Measurements from ENCODE around the gene RPP30.

RPP30 gene
- 37.4 to 59.7 reads per million in 2 experiments for total RNA-seq

DNA sequence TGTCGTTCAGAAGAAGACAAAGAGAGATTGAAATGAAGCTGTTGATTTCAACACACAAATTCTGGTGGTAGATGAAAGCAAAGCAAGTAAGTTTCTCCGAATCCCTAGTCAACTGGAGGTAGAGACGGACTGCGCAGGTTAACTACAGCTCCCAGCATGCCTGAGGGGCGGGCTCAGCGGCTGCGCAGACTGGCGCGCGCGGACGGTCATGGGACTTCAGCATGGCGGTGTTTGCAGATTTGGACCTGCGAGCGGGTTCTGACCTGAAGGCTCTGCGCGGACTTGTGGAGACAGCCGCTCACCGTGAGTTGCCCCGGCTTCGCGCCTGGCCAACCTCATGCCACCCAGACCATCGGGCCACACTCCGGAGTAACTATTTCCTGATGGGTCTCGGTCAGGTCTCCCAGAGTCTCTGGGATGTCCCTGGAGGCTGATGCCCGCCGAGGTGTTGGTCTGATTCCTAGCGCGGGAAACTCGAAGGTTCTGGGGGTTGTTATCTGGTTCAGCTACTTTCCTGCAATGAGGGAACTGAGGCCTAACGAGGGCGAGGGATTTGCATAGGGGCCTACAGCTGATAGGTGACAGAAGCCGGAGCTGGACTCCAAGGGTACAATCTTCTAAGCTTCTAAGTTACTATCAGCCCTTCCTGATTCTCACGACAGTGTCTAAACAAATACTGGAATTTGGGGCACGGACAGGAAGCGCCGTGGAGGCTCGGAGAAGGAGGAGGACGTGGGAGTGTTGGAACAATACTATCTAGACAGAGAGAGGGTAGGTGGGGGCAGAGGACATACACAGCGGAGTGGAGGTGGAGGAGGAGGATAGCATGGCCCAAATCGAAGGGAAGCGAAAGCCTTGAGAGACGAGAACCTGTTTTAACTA, at the start of gene RPP30:
RPP30 (plus strand) TSS at position 209 of the 882 bp plus-strand sequence; CDS start at position 222, 13 bp downstream.
- DNase-seq (ENCODE audit: low read depth): peak; percentile 69

- DNase-seq (ENCODE audit: low read depth): no peak
These were observed 49.3 kb upstream of the RPP30 start for GRCh38 chr10:90822508-90822907.

GRCh38 chr10:90832111-90832510, 39.7 kb upstream of the RPP30 start:
- DNase-seq (ENCODE audit: low read depth): no peak

DNA sequence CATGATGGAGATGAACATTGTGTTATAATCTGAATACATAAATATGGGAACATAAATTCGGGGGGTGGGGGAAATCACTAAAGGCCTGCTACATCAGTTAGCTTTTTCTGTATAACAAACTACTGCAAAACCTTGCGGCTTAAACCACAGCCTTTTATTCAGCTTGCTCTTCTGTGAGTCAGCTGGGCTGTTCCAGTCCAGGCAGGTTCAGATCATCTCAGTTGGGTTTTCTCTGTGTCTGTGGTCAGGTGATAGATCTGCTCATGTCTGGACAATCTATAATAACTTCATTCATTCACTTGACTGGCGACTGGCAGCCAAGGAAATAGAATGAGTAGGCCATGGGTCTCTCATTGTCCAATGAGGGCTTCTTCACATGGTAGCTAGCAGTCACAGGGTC, 37.4 kb upstream of the RPP30 start:
- no peak for DNase-seq (ENCODE audit: low read depth)

GRCh38 chr10:90837486-90837885, 34.3 kb upstream of the RPP30 start:
- DNase-seq (ENCODE audit: low read depth): no peak

- DNase-seq (ENCODE audit: low read depth): no peak
These were observed 29.0 kb upstream of the RPP30 start for GRCh38 chr10:90842725-90843124.

GRCh38 chr10:90845726-90846125, 26.0 kb upstream of the RPP30 start:
- DNase-seq (ENCODE audit: low read depth): no peak

- no peak for DNase-seq (ENCODE audit: low read depth)
These were observed 25.0 kb upstream of the RPP30 start for GRCh38 chr10:90846746-90847145.

DNA sequence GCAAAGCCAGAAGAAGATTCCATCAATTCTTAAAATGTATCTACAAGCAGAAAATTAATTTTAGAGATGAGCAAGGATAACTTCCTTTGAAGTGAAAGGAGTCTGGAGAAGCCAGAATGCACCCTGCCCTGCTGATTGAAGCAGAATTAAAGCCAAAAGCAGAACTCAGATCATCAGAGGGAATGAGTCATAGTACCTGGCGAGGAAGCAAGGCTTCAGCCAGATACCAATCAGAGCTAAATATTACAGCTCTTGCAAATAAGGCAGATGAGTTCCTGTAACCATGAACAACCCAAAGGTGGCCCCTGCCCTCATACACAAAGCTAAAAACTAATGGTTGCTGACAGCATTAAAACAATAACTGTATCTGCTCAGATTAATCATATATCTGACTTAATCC, 24.3 kb upstream of the RPP30 start:
- DNase-seq (ENCODE audit: low read depth): no peak

- no peak for DNase-seq (ENCODE audit: low read depth)
These were observed 21.6 kb upstream of the RPP30 start for GRCh38 chr10:90849956-90850749.

DNA sequence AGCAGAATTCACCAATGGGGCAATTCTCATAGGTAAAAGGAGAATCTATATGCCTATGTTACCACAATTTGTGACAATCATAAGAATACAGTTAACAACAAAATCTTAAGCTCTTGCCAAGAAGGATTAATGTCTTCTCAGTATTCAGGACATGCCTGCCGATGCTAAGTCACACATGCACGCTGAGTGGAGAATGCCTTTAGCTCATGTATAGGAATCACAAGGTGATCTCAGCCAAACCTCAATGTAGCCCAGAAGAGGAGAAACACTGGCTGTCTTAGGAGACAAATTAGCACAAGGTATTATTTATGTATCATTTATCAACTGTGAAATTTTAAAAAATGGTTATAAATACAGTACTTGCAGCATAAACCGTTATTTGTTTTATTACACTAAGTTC, 16.6 kb upstream of the RPP30 start:
- DNase-seq (ENCODE audit: low read depth): no peak

DNA sequence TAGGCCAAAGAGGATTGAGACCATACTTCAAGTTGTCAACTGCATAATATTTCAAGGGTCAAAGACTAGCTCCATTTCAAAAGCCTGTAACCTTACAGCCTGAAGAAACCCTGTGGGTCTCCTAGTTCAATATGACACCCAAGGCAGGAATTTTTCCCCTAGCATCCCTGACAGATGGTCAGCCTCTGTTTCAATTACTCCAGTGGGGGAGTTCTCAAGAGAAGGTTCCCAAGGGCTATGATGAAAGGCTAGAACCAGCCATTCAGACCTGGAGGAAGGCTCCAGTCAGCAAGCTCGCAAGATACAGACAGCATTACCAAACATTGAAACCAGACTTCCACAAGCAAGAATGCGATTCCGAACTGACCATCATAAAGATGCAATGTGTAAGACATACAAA, 15.5 kb upstream of the RPP30 start:
- no peak for DNase-seq (ENCODE audit: low read depth)

DNA sequence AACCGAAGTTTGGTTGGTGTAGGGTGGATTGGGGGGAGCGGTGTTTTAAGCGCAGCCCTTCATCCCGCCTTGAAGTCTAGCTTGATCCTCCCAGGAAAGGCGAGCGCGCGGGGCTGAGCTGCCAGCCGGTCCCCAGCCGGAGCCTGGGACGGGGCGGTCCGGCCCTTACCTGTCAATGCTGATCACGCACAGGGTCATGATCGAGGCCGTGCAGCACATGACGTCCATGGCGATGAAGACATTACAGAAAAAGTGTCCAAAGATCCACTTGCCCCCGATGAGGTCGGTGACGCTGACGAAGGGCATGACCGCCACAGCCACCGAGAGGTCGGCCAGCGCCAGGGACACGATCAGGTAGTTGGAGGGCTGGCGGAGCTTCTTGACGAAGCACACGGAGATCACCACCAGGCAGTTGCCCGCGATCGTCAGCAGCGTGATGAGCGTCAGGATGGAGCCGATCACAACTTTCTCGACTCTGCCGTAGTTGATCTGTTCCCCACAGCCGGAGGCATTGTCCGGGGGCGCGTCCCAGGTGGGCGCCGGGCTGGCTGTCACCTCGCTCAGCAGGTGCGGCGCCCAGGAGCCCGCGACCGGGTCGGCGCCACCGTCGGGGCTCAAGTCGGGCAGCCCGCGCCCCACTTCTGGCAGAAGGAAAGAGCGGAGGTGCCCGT, 14.7 kb upstream of the RPP30 start:
- DNase-seq (ENCODE audit: low read depth): no peak

DNA sequence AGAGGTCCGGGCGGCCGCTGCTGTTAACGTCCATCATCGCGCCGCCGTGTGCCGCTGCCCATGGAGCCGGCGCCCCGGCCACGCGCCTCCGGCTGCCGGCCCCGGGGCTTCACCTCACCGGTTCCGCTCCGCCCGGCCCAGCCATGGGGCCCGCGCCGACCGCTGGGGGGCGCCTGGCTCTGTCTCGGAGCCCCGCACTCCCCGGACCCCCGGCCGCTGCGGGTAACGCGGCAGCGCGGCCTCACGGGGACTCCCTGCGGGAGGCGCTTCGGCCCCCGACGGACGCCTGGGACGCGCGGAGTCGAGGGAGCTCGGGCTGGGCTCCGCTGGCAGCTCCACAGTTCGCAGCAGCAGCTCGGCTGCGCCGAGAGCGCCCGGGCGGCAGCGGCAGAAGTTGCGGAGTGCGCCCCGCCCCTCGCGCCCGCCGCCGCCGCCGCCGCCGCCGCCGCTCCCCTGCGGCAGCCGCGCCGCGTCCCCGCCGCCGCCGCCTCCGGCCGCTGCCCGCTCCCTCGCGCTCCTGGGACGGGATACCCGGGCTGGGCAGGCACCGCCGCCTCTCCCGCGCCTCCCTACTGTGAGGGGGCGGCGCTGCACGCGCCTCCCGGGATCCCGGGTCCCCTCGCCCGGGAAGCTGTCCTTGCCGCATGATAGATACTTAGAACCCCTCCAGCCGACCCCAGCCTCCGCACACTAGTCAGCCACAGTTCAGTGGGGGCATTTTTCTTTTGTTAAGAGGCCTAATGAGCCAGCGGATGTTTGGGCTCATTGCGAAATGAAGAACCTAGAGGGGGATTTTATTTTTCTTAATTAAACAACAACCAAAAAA, 13.9 kb upstream of the RPP30 start, which contains the start of gene HTR7:
HTR7 (minus strand) TSS at position 405 of the 826 bp plus-strand sequence; CDS start at position 37, 368 bp downstream.
- peak; percentile 41 for DNase-seq (ENCODE audit: low read depth)

GRCh38 chr10:90858461-90858968, 13.3 kb upstream of the RPP30 start:
- DNase-seq (ENCODE audit: low read depth): no peak

GRCh38 chr10:90859321-90859751, 12.4 kb upstream of the RPP30 start:
- no peak for DNase-seq (ENCODE audit: low read depth)

DNA sequence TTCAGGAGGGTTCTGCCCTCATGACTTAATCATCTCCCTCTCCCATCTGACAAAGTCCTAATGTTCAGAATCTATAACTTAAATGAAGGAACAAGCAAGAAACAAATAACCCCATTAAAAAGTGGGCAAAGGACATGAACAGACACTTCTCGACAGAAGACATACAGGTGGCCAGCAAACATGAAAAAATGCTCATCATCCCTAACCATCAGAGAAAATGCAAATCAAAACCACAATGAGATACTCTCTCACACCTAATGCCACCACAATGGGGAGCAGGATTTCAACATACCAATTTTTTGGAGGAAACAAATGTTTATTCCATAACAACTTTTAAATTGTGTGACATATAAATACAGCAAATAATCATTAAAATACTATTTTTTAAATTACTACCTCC, 11.0 kb upstream of the RPP30 start:
- DNase-seq (ENCODE audit: low read depth): no peak

GRCh38 chr10:90862908-90863514, 8.8 kb upstream of the RPP30 start:
- no peak for DNase-seq (ENCODE audit: low read depth)

- no peak for DNase-seq (ENCODE audit: low read depth)
These were observed 6.4 kb upstream of the RPP30 start for GRCh38 chr10:90865401-90865800.

- no peak for DNase-seq (ENCODE audit: low read depth)
These were observed 5.7 kb upstream of the RPP30 start for GRCh38 chr10:90866050-90866598.

Measured in T follicular helper cell (primary cell).